Measurements from ENCODE around the gene OR10A3.

OR10A3 gene

GRCh38 chr11:7890417-7891172 is 50.9 kb downstream of the OR10A3 start:
- DNase-seq = no peak

GRCh38 chr11:7889985-7890384 is 51.5 kb downstream of the OR10A3 start:
- no peak for DNase-seq

All from hematopoietic multipotent progenitor cell treated with erythropoietin and hydrocortisone succinate and interleukin-3 and kit ligand, for 8 days (in vitro differentiated cells).